T-helper 17 cell (primary cell): ENCODE results near the gene DPH5. TPM values are rescaled to one million over a fixed set of nuclear protein-coding genes. Genes with fewer than 3 reads are reported as not detected.

ENCODE experiments used
- ATAC-seq: fragments of 150-1000 bp; cut with Tn5 transposase; 2 replicates; pipeline ENCODE4 v1.10.0; 2021; ENCODE audit warnings: mild to moderate bottlenecking, moderate library complexity
- DNase-seq, 3 donors: peaks; one replicate each; pipeline versions ENCODE4 v3.0.0 to v3.0.0-alpha.2; 2020 to 2021
- H3K9me3 ChIP-seq: one replicate; pipeline ENCODE4 v1.7.0; 2013; ENCODE audit warnings: low read length, mild to moderate bottlenecking; ENCODE audit not compliant: control insufficient read depth, poor library complexity, severe bottlenecking
- H3K27ac Mint-ChIP-seq: one replicate; pipeline ENCODE4 v1.8.0; 2022; ENCODE audit warnings: mild to moderate bottlenecking, moderate library complexity, mixed read lengths
- H3K27me3 Mint-ChIP-seq: one replicate; pipeline ENCODE4 v1.8.0; 2022; ENCODE audit warnings: mixed read lengths
- H3K36me3 Mint-ChIP-seq: one replicate; pipeline ENCODE4 v1.8.0; 2022; ENCODE audit warnings: low read depth, mixed read lengths
- H3K4me1 Mint-ChIP-seq: one replicate; pipeline ENCODE4 v1.8.0; 2022; ENCODE audit warnings: mild to moderate bottlenecking, mixed read lengths
- H3K4me3 Mint-ChIP-seq: one replicate; pipeline ENCODE4 v1.8.0; 2022; ENCODE audit warnings: mild to moderate bottlenecking, moderate library complexity, mixed read lengths
- total RNA-seq, 4 donors: library from RNA in 2 of 4; stranded (reverse) in 2 of 4; gene quantifications; one replicate each; pipeline ENCODE4 v1.2.3 and lab custom pipeline; 2022 to 2026

Gene DPH5
- total RNA-seq, 2 donors from 2014 or later: 28.8 to 29.5 TPM

DNA sequence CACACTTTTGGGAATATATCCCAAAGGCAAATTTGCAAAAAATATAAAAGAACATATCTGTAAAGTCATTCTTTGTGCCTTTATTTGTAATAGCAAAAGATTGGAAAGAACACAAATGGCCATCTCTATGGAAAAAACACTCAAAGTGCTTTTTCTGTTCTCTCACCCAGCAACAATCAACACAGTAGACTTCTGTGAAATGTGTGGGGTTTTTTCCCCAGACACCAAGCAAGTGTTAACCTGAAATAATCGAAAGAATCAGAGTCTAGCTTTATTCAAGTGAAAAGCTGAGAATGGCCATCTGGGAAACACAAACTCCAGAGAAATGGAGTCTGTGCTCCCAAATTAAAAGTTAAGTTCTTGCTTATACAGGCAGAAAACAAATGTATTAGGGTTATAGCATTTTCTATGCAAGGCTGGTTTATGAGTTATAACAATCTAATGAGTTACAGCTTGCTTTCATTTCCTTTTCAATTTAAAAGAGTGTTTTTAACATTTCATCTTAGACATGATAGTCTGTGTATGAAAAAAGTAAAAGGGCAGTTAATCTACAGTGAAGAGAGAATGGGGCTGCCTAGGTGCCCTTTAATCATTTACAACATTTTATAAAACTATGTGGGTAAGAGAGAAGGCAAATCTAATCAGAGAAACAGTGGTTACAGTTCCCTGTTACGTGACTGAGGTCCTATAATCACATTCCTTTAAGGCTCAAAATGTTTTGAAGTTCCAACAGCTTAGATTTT lies 83.1 kb downstream of the DPH5 start:
- no peak for ATAC-seq
- H3K4me3 Mint-ChIP-seq: no peak overlapping the region
- peaks cover 12% of the 10 kb centered on the region for H3K4me1 Mint-ChIP-seq
- peaks cover 5% of the 10 kb centered on the region for H3K9me3 ChIP-seq
- H3K27ac Mint-ChIP-seq: peak overlapping the region; percentile 2
- no peak for DNase-seq
- no peaks in the 10 kb centered on the region for H3K27me3 Mint-ChIP-seq
- peaks cover 16% of the 10 kb centered on the region for H3K36me3 Mint-ChIP-seq

- DNase-seq (no peak), ATAC-seq (no peak)
- Mint-ChIP-seq H3K27ac (peak overlapping the region; percentile 2), H3K4me1 (peaks cover 13% of the 10 kb centered on the region), H3K27me3 (no peaks in the 10 kb centered on the region), H3K36me3 (peaks cover 16% of the 10 kb centered on the region), H3K4me3 (no peak overlapping the region)
- peaks cover 3% of the 10 kb centered on the region for H3K9me3 ChIP-seq
Measured at GRCh38 chr1:100941580-100942216, 83.9 kb downstream of the DPH5 start.

DNA sequence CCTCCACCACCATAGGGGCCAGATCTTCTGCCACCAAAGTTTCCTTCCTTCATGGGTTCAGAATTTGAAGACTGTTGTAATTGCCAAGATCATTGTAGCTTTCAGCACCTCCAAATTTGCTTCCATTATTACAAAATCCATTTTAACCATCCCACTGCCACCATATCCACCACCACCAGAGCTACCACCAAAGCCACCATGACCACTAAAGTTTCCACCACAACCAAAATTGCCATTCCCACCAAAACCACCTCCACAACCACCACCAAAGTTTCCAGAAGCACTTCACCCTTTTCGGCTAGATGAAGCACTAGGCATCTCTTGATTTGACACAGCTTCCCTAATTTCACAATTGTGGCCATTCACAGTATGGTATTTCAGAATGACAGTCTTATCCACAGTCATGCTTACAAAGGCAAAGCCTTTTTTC lies 84.5 kb downstream of the DPH5 start:
- DNase-seq (no peak), ATAC-seq (no peak)
- H3K9me3 ChIP-seq: peaks cover 3% of the 10 kb centered on the region
- Mint-ChIP-seq H3K27ac (no peak overlapping the region), H3K4me1 (peaks cover 16% of the 10 kb centered on the region), H3K36me3 (peaks cover 15% of the 10 kb centered on the region), H3K27me3 (no peaks in the 10 kb centered on the region), H3K4me3 (no peak overlapping the region)

Other genes starting within 250 kb of the DPH5 start
- gene EXTL2, start 130.9 kb downstream of the DPH5 start, total RNA-seq: 1 to 10 TPM in 1 of 2 donors, under 1 TPM in 1; 0.85 to 1.4 TPM
- gene SLC30A7, start 129.7 kb downstream of the DPH5 start, total RNA-seq: 10 to 100 TPM; 26.3 to 34.5 TPM
- 100 to 1,000 TPM; 157 to 226 TPM for gene S1PR1, start 211.2 kb upstream of the DPH5 start, total RNA-seq